ENCODE results near the gene DNAJC12.

GRCh38 chr10:67807855-67808456 lies 30.0 kb downstream of the DNAJC12 start:
- TF ChIP-seq GATA2 (IDR thresholded peaks at IDR 0.05; ENCODE audit: low read depth, low read length) (no peak), GATA3 (IDR thresholded peaks at IDR 0.05; ENCODE audit: low read depth, low read length) (no peak)

Data from SH-SY5Y (cell line).